Fibroblast of peridontal ligament (primary cell): Measurements from ENCODE around the gene PRM2.

Experiments used
- DNase-seq: peaks from one replicate; pipeline ENCODE4 v3.0.0-alpha.2; 2010; ENCODE audit errors: extremely low read depth

PRM2 gene

GRCh38 chr16:11260596-11260966, 15.7 kb downstream of the PRM2 start:
- DNase-seq, result no peak

GRCh38 chr16:11259655-11260595, 16.4 kb downstream of the PRM2 start:
- DNase-seq, result no peak

- peak; percentile 24 for DNase-seq
Observed at GRCh38 chr16:11258553-11259492, 17.5 kb downstream of the PRM2 start.

DNA sequence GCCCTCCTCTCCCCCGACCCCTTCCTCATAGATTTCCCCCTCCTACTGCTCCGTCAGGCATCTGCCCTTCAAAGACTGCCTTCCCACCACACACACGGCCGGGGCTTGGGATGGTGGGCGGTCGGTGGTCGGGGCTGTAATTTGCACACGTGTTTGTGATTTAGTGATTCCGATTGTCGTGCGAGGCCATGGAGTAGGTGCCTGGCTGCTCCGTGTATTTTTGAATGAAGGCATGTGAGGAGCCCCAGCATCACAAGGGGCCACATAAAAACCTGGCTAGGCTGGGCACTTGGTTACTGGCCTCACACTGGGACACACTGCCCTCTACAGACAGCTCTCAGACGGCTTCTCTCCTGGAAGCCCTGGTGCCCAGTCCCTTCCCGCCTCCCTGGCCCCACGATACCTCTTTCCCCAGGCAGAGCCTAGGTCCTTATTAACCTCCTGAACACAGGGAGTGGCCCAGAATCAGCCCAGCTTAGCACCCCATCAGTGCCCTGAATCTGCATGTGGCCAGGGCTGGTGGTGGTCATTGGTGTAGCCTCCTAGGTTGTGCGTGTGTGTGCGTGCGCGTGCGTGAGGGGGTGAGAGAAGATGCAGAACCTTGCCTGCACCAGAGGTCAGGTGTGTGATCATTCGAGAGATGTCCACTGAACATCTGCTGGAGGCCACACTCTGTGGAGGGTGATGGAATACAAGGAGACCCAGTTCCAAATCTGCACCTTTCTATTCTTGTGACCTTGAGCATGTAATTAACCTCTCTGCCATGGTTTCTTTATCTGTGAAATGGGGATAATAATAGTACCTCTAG, 18.9 kb downstream of the PRM2 start:
- peak; percentile 81 for DNase-seq

DNA sequence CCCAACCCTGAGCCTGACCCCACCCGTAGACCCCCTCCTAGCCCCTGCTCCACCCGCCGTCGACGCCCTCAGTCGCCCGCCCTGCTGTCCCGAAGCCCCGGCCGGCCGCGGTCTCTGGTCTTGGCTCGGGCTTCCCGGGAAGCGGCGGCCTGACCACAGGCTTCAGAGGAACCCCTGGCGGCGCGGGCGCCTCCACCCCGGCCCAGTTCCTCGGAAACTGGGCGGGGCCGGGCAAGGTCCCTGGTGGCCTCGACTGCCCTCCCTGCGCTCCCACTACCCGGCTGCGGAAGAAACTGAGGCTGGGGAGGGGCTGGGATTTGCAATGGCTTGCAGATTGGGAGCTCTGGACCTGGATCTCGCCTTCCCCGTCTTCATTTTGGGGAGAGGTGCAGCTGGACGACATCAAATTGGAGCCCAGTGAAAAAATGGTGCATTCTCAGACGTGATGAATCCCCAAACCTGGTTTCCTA, 19.6 kb downstream of the PRM2 start:
- DNase-seq, result peak; percentile 49

- peak; percentile 81 for DNase-seq
Observed at GRCh38 chr16:11255737-11256660, 20.3 kb downstream of the PRM2 start, which contains the start of gene SOCS1. TSS of gene SOCS1 (minus strand) at chr16:11256204. CDS start at chr16:11255478, 726 bp downstream.

GRCh38 chr16:11254913-11255736, 21.2 kb downstream of the PRM2 start:
- peak; percentile 27 for DNase-seq

- no peak for DNase-seq
Observed at GRCh38 chr16:11253995-11254912, 22.0 kb downstream of the PRM2 start.

DNA sequence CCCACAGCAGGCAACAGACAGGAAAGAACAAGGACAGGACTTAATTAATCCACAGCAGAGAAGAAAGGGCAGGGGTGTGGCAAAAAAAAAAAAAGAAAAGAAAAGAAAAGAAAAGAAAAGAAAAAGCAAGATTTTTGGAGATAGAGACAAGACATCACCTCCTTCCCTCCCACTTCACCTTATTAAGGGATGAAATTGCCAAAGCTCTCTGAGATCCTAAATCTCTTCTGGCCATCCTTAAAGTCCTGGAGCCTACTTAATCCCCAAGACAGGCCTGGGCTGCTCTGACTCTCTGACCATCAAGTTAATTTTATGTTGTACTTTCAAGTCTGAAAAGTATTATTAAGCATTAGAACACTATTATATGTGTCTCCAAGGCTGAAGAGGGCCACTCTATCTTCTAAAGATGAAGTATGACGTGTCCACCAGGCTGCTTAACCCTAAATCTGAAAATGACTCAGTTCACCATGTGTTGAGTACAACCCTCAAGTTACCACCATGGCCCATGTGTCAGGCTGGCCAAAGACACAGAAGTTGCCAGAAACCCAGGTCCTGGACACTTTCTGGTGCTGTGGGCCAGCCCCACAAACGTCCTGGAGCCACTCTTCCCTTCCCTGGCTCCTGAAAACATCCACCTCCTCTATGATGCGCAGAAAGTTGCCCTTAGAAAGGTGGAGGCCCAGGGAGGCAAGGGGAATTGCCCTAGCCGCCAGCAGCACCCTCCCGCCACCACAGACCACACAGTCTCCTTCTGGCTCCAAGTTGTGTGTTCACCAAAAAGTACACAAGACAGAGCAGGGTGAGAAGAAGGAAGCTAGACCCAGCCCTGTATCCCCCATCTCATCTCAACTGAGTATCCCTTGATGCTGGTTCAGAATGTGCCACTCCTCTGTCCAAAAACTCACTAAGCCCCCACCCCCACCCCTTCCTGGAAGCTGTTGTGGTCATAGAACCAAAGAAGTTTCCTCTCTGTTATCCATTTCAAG, 23.0 kb downstream of the PRM2 start:
- peak; percentile 21 for DNase-seq

DNA sequence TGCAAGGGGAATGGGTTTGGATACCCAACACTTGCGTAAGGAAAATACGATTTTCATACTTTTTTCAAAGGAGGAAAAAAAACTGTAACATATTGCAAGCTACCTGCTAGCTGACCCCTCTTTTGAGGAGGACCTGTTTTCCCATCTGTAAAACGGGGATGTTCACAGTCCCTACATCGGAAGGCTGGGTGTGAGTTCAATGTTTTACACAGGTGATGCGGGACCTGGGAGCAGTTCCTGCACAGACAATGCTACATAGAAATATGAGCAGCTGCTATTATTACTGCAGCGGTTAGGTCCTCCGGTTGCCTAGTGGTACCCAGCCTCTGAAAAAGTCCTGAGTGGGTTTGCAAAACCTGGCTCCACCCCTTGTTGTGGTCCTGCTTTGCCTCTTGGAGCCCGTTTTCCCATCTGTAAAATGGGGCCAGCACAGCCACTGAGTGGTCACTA, 23.8 kb downstream of the PRM2 start:
- DNase-seq, result no peak

GRCh38 chr16:11251525-11252481, 24.5 kb downstream of the PRM2 start:
- DNase-seq, result peak; percentile 71

DNA sequence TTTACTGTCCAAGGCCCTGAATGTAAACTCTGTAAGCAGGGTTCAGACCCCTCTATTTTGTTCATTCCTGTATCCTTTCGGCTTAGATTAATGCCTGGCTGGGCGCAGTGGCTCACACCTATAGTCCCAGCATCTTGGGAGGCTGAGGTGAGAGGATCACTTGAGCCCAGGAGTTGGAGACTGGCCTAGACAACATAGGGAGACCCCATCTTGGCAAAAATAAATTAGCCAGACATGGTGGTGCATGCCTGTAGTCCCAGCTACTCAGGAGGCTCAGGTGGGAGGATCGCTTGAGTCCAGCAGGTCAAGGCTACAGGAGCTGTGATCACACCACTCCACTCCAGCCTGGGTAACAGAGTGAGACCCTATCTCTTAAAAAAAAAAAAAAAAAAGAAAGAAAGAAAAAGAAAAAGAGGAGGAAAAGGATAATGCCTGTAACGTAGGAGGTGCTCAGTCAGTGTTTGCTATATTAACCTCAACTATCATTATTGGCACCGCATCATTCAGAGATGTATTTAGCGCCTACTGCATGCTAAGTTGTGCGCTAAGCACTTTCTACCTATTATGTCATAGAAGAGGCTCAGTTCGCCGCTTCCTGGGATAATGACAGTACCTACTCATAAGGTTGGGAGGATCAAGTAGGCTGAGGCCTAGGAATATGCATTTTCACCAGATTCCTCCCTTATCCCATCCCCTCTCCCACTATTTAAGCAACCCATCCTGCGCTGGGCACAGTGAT, 25.3 kb downstream of the PRM2 start:
- no peak for DNase-seq

- no peak for DNase-seq
Observed at GRCh38 chr16:11250091-11250785, 26.0 kb downstream of the PRM2 start.

DNA sequence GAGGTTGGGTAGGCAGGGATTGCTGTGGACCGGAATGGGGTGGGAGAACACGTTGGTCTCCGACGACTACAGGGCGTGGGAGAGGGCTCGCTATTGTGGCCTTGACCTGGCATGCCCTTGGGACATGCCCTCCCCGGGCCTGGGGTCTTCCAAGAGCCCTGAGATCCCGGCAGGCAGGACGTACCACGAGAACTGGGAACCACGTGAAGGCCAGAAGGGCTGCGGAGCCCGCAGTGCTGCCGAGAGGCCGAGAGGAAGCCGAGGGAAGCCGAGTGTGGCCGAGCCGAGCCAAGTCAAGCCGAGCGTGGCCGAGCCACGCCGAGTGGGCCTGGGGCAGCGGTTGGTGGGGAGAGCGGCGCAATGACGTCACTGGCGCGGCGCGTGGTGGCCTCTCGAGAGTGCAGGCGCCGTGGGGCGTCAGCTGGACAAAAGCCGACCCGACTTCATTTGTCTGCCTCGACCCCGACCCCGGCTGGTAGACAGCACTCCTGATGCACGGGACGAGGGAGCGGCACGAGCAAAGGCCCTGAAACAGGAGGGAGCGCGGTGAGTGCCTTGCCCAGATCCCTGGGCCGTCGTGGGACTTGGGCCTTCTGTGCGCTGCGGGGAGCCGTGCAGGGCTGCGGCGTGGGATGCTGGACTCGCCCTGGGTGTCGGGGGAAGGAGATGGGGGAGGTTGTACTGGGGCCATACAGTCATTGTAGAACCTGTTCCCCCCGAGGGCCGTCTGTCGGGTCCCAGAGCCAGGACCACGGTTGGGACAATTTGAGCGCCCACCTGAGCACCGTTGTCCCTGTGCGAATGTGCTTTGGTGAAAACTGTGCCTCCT, 26.8 kb downstream of the PRM2 start:
- DNase-seq, result no peak
